Measurements from ENCODE around the gene COL5A1.

DNA sequence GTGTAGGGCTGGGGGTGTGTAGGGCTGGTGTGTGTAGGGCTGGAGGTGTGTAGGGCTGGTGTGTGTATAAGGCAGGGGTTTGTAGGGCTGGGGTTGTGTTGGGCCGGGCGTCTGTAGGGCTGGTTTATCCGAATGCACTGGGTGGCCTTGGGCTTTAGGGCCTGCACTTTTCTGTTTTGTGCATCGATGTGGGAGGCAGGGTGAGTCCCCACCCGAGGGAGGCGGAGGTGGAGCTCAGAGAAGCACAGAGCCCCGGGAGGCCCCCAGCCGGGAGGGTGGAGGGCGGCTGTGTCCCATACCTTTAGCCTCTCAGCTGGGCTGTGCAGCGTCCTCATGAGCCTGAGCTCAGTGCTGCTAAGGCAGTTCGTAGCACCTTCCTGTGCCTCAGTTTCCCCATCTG is 13.5 kb downstream of the COL5A1 start:
- TF ChIP-seq CTCF (IDR thresholded peaks at IDR 0.05 in 4 of 5, conservative IDR thresholded peaks at IDR 0.05 in 1 of 5) (no peak), POLR2A (IDR thresholded peaks at IDR 0.05) (no peak)
